B cell (primary cell): ENCODE measurements around the gene SSR2. TPM values are rescaled to one million over a fixed set of nuclear protein-coding genes. Genes with fewer than 3 reads are reported as not detected.

Experiments used
- ATAC-seq: fragments of 200-7000 bp; cut with Tn5 transposase; one replicate; pipeline ENCODE4 v1.10.0; 2021; ENCODE audit warnings: low read depth, mild to moderate bottlenecking, moderate number of reproducible peaks, moderate library complexity
- CTCF ChIA-PET: fragments of 350-600 bp; sonication (Branson Sonifier 250); formaldehyde crosslinking; loops from one replicate; lab custom pipeline; 2021; ENCODE audit warnings: antibody characterized with exemption, inconsistent platforms; lab: Charles Lee
- POLR2A ChIA-PET: fragments of 350-600 bp; sonication (Branson Sonifier 250); formaldehyde crosslinking; loops from one replicate; lab custom pipeline; 2021; ENCODE audit warnings: antibody characterized with exemption; lab: Charles Lee
- DNase-seq: peaks from one replicate; pipeline ENCODE4 v3.0.0; 2013
- H2AFZ ChIP-seq: 2 replicates; pipeline ENCODE4 v1.6.1; 2012; ENCODE audit warnings: mild to moderate bottlenecking, low read depth, low read length; ENCODE audit not compliant: insufficient read depth, poor library complexity, severe bottlenecking
- H3K27ac ChIP-seq, 2 donors: 1 replicate in 1 of 2; 2 replicates in 1 of 2; pipeline ENCODE4 v1.5.1; 2012 to 2013; ENCODE audit warnings: low read length in 2 of 2, mild to moderate bottlenecking in 2 of 2, moderate library complexity in 1 of 2
- H3K27me3 ChIP-seq, 4 experiments: fragments of 200-600 bp in 1 of 4; sonication (generic) in 1 of 4; replicated peaks in 1 of 4; 1 replicate in 2 of 4; 2 replicates in 2 of 4; pipeline versions ENCODE4 v1.6.1 to v1.7.0; 2013 to 2016; ENCODE audit warnings: low read length in 3 of 4, mild to moderate bottlenecking in 2 of 4, mixed read lengths in 1 of 4, moderate library complexity in 1 of 4; ENCODE audit not compliant: insufficient read depth in 4 of 4, control insufficient read depth in 3 of 4; ENCODE audit errors: control extremely low read depth in 1 of 4
- H3K36me3 ChIP-seq, 2 experiments: replicated peaks in 1 of 2; 1 replicate in 1 of 2; 2 replicates in 1 of 2; pipeline versions ENCODE4 v1.6.1 to v1.7.1; 2013; ENCODE audit warnings: low read length in 1 of 2; ENCODE audit not compliant: insufficient read depth in 2 of 2, control insufficient read depth in 1 of 2; ENCODE audit errors: control extremely low read depth in 1 of 2, extremely low read depth in 1 of 2
- H3K4me1 ChIP-seq, 2 donors: fragments of 200-600 bp in 1 of 2; sonication (generic) in 1 of 2; 1 replicate in 1 of 2; 2 replicates in 1 of 2; pipeline versions ENCODE4 v1.5.1 to v1.6.1; 2013 to 2017; ENCODE audit warnings: low read length in 2 of 2; ENCODE audit not compliant: control insufficient read depth in 2 of 2, insufficient read depth in 2 of 2
- H3K4me2 ChIP-seq: replicated peaks from 2 replicates; pipeline ENCODE3; 2012; ENCODE audit warnings: mild to moderate bottlenecking, low read depth, low read length; ENCODE audit not compliant: poor library complexity, severe bottlenecking
- H3K4me3 ChIP-seq, 5 experiments: fragments of 200-600 bp in 1 of 5; sonication (generic) in 1 of 5; 1 replicate in 3 of 5; 2 replicates in 2 of 5; pipeline versions ENCODE4 v1.5.1 to v1.7.0; 2011 to 2016; ENCODE audit warnings: low read length in 4 of 5, mild to moderate bottlenecking in 4 of 5, low read depth in 2 of 5, control low read depth in 1 of 5, moderate library complexity in 1 of 5; ENCODE audit not compliant: insufficient read depth in 1 of 5; ENCODE audit errors: control extremely low read depth in 1 of 5, extremely low read depth in 1 of 5
- H3K79me2 ChIP-seq: fragments of 200-600 bp; sonication (generic); one replicate; pipeline ENCODE4 v1.6.0; 2016; ENCODE audit warnings: low read length; ENCODE audit not compliant: control insufficient read depth, insufficient read depth
- H3K9ac ChIP-seq: fragments of 200-600 bp; sonication (generic); 2 replicates; pipeline ENCODE4 v1.6.1; 2017; ENCODE audit warnings: mild to moderate bottlenecking, low read length, moderate library complexity
- H3K9me3 ChIP-seq, 3 donors: one replicate each; pipeline versions ENCODE4 v1.6.1 to v1.7.1; 2013; ENCODE audit warnings: low read length in 2 of 3; ENCODE audit not compliant: control insufficient read depth in 2 of 3, insufficient read depth in 1 of 3; ENCODE audit errors: control extremely low read depth in 1 of 3
- H4K20me1 ChIP-seq: 2 replicates; pipeline ENCODE4 v1.6.0; 2012; ENCODE audit warnings: mild to moderate bottlenecking, low read length; ENCODE audit not compliant: insufficient read depth, control insufficient read depth, poor library complexity, severe bottlenecking
- H3K27ac Mint-ChIP-seq: one replicate; pipeline ENCODE4 v1.8.0; 2021; ENCODE audit warnings: mixed read lengths
- H3K27me3 Mint-ChIP-seq: one replicate; pipeline ENCODE4 v1.8.0; 2021; ENCODE audit warnings: mixed read lengths
- H3K4me1 Mint-ChIP-seq: one replicate; pipeline ENCODE4 v1.8.0; 2021; ENCODE audit warnings: mixed read lengths
- H3K4me3 Mint-ChIP-seq: one replicate; pipeline ENCODE4 v1.8.0; 2021; ENCODE audit warnings: mixed read lengths
- H3K9me3 Mint-ChIP-seq: one replicate; pipeline ENCODE4 v1.8.0; 2022; ENCODE audit warnings: mixed read lengths; ENCODE audit not compliant: insufficient read depth
- CTCF ChIP-seq: fragments of 200-600 bp; IDR thresholded peaks from one replicate; pipeline ENCODE4 v1.8.0; 2022; ENCODE audit warnings: antibody characterized with exemption, mild to moderate bottlenecking
- EZH2 ChIP-seq: IDR thresholded peaks from 2 replicates; pipeline ENCODE4 v1.6.1; 2012; ENCODE audit warnings: borderline replicate concordance, low read depth, mild to moderate bottlenecking, moderate library complexity, low read length; ENCODE audit not compliant: insufficient read depth, poor library complexity, severe bottlenecking
- WGBS: methylation state at CpG from one replicate; pipeline ENCODE4 v1.1.5; 2013; ENCODE audit warnings: missing lambda C conversion rate; ENCODE audit not compliant: insufficient coverage; 5-methylcytosine and 5-hydroxymethylcytosine counted together
- intact Hi-C: fragments of 100-400 bp; cut with micrococcal nuclease; formaldehyde crosslinking; loops from one replicate; pipeline ENCODE4 v1.10.0; 2022
- polyA plus RNA-seq: library from polyadenylated mRNA; depleted of rRNA; stranded (reverse); fragments of >200 nt; gene quantifications from 2 replicates; pipeline ENCODE4 v1.2.3, GENCODE V29; 2012
- total RNA-seq, 2 donors: library from RNA; stranded (reverse); fragments of 120-200 nt in 1 of 2; gene quantifications; 1 replicate in 1 of 2; 2 replicates in 1 of 2; pipeline versions ENCODE4 v1.2.3 to v1.2.4, GENCODE V29; 2013 to 2022

Gene SSR2
- total and polyA plus RNA-seq, 2 donors (not counting 1 experiment from before 2014, with no cell fraction given) = 160 to 359 TPM

GRCh38 chr1:155983191-155984024 lies 37.3 kb downstream of the SSR2 start:
- H3K9me3 ChIP-seq = no peaks in the 10 kb centered on the region
- H3K9ac ChIP-seq = peak overlapping the region; percentile 13
- ChIA-PET POLR2A (interaction anchor here (0.7 to 4.8 kb wide), 10 partner anchors 9 to 127 kb away, joined by 3 to 44 read pairs (median 5); partner anchors contain the start of genes GON4L and KHDC4), CTCF (interaction anchor here (0.5 to 12.2 kb wide), 19 partner anchors 9 to 222 kb away, joined by 3 to 206 read pairs (median 6); partner anchors contain the start of genes KHDC4 and RXFP4)
- no peaks in the 10 kb centered on the region for H3K36me3 ChIP-seq
- 38% methylated on average over 3 of the region's 4 CpGs for WGBS
- TF ChIP-seq CTCF (peak; percentile 53), EZH2 (no peak)
- peak overlapping the region in 4 of 5 experiments; percentile 3 to 23 (median 18) for H3K4me3 ChIP-seq
- H3K27me3 ChIP-seq = no peaks in the 10 kb centered on the region
- H3K4me1 ChIP-seq = peaks cover 55 to 65% of the 10 kb centered on the region in 2 donors
- H3K9me3 Mint-ChIP-seq = no peaks in the 10 kb centered on the region
- H3K27me3 Mint-ChIP-seq = no peaks in the 10 kb centered on the region
- peak overlapping the region; percentile 70 to 91 for H3K27ac ChIP-seq
- ATAC-seq = peak; percentile 60
- peaks cover 85% of the 10 kb centered on the region for H3K79me2 ChIP-seq
- peak overlapping the region; percentile 94 for H3K27ac Mint-ChIP-seq
- H4K20me1 ChIP-seq = no peaks in the 10 kb centered on the region
- peak; percentile 74 for DNase-seq
- peak overlapping the region; percentile 93 for H3K4me2 ChIP-seq
- peak overlapping the region; percentile 95 for H3K4me3 Mint-ChIP-seq
- peaks cover 61% of the 10 kb centered on the region for H3K4me1 Mint-ChIP-seq
- no peak overlapping the region for H2AFZ ChIP-seq
- intact Hi-C loops = no loop called here
